Germinal center (tissue), 1 donor: ENCODE data around the gene CELSR3.

ENCODE experiments used
- DNase-seq: peaks from one replicate; pipeline ENCODE4 v3.0.0; 2012; ENCODE audit warnings: mixed read lengths, low spot score

Gene CELSR3

DNA sequence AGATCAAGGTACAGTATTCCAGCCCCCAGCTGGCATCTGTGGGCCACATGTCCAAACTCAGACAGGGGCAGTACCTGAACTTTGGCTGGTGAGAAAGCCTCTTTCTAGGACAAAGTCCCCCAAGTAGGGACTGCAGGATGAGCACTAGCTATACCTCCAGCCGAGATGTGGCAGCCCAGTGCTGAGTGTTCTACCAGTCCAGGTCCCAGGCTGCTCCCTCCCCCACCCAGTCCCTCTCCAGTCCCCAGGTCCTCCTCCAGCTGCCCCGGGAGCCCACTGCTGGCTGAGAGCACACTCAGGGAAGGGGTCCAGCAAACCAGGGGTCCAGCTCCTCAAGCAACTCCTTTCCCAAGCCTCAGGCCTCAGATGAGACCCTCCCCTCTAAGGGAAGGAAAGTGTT is 28.9 kb downstream of the CELSR3 start:
- DNase-seq = no peak

DNA sequence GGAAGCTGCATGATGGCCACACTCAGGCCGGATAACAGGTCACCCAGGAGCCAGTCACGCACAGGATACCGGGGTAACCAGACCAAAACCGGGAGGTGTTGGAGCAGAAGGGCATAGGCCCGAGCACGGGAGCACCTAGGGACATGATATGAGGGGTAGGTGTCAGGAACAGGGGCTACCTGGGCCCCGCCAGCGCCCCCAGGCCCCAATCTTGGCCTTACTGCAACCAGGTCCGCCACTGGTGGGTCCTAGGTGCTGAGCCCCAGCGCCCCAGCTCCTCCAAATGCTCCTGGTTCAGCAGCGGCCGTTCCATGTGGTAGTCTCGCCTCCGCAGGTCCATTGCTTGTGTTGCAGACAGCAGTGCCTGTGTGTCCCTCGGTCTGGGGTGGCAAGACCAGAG is 29.4 kb downstream of the CELSR3 start:
- DNase-seq = no peak

DNA sequence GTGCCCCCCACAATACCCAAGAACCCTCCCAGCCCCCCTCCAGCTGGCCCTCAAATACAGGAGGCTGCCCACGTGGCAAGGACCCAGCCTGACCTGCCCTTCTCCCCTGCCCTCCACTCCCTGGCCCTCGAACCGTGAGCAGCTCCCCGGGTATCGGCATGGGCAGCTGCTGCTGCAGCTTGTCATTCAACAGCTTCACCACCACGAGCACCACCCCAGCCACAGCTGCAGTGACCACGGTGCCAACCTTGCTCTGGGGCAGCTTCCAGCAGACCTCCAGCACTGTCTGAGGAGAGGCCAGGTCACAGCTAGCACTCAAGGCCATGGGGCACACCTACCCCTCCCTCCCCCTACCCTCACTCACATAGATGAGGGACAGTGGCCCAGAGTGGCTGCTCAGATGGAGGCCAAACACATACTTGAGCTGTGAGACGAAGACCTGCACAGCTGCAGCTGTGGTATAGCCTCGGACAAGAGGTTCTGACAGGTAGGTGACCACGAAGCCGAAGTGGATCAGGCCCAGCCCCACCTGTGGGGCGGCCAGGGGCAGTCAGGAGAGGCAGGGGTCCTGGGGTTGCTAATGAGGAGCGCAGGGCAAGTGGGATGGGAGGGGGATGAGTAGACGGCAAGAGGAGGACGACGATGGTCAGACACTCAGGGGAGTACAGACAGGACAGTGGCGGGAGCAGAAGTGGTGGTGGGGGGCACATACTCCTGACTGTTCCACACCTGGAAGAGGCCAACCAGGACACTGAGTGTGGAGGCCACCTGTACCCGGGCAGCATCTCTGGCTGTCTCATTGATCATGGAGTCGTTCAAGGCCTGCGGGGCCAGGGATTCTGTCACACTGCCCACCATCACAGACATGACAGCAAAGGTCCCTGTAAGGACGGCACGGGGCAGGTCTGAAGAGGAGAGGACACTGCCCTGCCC is 30.9 kb downstream of the CELSR3 start:
- no peak for DNase-seq

DNA sequence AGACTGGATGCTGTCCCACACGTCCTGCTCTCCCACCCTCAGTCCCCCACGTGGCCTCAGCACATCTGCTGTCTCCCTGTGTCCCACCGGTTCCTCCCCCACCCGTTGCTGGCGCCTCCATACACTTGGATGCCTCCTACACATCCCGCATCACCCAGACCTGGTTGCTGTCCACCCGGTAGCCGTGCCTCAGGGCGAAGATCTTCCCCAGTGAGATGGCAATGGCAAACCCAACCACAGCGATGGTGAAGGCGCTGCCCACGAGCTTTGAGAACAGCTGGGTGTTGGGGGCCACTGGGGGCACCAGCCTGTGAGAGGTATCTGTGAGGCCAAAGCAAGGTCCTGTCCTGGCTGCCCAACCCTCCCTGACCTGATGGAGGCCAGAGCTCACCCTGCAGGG is 31.9 kb downstream of the CELSR3 start:
- DNase-seq = no peak

DNA sequence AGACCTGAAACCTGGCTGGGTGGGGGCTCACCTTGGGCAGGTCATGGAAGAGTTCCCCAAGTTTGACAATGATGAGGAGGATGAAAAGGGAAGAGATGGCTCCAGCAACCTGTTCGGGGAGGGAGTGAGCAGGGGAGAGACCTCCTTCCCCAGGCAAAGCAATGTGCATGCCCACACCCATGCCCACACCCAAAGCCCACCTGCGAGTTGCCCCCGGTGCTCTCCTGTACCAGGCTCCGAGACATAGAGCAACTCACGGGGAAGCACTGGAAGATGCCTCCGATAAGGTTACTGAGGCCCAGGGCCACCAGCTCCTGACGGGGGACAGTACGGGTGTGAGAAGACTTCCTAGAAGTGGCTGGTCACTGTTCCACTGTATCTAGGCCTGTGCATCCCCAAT is 32.3 kb downstream of the CELSR3 start:
- DNase-seq = no peak

DNA sequence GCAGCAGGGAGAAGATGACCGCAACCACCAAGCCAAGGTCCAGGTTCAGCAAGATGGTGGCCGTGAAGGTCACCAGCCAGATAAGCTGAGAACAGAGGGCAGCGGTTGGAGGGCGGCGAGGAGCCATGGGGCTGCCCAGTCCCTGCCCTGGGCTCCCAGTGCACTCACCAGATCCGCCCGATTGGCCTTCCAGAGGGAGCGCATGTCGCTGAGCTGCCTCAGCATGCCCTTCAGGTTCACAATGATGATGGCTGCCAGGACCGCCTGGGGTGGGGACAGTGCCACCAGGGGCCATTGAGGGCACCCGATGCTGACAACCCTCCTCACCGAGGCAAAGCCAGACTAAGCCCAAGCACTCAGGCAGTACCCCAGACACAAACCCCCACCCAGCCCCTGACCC is 32.8 kb downstream of the CELSR3 start:
- DNase-seq = no peak

DNA sequence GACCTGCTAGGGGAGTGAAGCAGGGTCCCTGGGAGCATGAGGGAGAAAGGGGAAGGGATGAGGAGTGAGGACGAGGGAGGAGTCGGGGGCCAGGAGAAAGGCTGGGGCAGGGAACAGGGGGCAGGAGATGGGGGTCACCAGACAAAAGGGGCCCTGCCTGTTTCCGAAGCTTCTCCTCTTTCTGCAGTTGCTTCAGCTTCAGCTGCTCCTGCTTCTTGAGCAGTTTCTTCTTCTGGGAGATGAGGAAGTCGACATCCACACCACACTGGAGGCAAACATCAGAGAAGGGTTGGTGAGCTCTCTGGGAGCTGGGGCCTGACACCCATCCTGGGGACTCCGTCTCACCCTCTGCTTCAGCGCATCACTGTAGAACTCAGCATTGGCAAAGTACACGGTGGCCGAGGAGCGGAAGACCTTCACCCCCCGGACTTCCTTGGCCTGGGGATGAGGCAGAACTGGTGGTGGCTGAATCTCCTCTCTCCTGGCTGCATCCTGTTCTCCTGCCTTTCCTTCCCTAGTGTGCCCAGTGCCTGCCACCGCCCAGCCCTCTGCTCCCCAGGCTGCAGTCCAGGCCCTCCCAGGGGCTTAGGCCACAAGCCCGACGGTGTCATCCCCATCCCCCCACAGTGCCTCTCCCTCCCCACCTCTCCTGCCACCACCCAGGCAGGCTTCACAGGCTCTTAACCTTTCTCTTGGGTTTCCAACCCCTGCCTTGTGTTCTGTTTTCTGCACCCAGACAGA is 34.2 kb downstream of the CELSR3 start:
- DNase-seq = no peak

DNA sequence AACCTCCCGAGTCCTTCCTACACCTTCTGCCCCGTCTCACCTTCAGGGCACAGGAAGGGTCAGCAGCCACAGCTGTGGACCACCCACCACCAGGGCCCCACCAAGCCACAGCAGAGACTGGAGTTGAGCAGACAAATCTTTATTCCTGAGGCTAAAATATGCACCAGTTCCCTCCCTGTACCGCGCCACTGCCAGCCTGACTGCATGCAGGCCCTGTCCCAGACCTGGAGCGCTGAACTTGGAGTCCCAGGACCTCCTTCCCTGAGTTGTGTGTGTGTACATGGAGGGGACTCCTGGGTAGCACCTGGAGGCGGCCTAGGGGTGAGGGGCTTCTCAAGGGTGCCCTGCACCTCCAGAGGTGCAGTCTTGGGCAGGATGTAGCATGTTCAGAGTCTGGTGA is 37.1 kb downstream of the CELSR3 start:
- no peak for DNase-seq

DNA sequence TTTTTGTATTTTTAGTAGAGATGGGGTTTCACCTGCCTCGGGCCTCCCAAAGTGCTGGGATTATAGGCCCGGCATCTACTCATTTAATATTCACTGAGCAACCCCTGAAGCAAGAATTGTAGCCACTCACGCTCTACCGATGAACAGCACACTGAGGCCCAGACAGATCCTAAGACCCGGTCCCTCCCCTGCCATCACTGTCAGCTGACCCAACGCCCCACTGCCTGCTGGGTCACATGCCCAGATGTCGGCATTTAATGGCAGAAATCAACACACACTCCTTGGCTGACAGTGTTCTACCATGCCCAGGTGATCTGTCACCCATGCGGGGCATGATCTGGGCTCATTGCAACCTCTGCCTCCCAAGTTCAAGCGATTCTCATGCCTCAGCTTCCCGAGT is 37.9 kb downstream of the CELSR3 start:
- DNase-seq = no peak

DNA sequence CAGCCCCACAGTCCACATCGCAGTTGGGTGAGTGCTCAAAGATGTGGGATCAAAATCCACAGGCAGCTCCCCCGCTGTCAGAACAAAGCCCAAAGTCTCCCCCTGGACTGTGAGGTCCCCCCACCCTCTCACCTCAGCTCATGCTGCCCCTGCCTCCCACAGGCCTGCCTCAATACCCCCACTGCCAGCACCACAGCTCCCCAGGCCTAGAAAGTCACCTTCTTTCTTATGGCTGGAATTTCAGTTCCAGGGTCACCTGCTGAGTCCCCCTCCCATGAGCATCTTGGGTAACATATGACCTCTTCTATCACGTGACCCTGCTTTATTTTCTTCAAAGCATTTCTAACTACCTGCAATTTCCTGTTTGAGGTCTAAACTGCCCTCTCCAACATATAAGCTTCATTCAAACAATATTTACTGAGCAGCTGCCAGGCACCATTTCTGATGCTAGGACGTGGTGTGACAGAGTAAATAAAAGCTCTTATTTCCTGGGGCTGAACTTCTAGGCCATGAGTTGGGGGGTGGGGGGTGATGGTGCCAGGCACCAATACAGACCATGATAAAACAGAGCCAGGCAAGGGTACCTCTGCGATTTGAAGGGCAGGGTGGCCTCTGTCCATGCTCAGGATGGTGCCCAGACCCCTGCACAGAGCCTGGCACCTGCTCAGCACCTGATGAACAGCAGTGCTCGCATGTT is 38.7 kb downstream of the CELSR3 start:
- no peak for DNase-seq

DNA sequence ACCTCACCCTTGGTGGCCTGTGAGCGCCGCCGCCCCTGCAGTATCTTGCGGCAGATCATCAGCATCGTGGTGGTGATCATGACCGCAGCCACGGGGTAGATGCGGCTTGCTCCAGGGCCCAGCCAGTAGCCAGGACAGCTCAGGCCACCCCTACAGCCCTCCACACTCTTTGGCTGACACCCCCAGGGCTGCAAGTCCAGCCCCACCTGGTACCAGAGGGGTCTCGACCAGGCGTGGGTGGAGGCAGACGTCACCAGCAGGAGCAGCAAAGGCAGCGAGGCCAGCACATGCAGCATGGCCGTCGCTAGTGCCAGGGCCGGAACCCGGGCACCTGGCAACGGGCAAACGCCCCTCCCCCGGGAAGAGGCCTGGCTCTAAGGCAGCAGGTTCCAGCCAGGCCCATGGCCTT is 41.2 kb downstream of the CELSR3 start, which contains the start of gene TMEM89:
Gene TMEM89 (minus strand): TSS at position 309 of the 409 bp plus-strand sequence. CDS start 13 bp downstream, at position 296.
- DNase-seq = no peak

DNA sequence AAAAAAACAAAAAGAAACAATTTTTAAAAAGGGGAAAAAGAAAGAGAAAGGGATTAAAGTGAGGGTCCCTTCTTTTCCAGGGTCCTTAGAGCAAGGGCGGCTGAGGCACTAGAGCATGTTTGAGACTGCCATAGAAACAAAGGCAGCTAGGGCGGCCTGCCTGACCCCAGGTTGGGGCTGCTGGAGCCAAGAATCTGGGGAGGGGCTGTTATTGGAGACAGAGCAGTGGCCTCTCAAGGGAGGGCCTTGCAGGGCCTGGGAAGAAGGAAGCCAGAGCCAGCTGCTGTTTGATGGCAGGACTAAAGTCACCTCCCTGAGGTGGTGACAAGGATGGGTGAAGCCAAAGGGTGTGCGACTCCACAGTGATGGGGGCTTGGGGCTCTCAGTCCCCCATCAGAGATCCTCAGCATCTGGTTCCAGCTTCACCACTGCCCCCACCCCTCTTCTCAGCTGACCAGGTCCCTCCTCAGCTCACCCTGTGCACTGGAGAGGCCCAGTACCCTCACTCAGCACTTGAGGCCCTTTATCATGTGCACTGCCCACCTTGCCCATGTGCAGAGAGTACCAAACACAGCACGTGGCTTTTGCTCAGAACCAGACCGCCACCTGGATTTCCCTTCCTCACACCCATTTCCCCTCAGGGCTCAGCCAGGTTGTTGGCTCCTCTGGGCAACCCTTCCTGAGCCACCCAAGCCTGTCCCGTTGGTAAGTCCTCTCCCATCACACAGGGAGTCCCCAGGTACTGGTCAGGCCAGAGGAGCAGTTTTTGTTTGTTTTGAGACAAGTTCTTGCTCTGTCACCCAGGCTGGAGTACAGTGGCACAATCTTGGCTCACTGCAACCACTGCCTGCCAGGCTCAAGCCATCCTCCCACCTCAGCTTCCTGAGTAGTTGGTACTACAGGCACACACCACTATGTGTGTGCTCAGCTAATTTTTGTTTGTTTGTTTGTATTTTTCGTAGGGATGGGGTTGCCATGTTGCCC is 42.9 kb downstream of the CELSR3 start:
- no peak for DNase-seq

DNA sequence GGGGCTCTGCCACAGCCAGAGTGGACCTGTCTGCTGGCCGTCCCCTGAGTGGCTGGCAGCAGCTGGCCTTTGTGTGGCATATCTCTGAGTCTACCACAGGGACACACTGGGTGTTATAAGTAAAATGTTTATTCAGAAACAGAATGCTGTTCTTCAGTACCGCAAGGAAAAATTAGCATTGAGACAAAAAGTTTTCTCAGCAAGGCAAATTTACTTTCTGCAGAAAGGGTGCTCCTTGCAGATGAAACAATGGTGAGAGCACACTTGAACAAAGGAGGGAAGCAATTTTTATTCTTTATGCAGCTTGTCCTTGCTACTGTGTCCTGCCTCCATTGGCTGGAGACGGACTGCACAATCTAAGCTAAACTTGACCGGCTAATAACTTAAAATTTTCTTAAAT is 45.1 kb downstream of the CELSR3 start:
- no peak for DNase-seq

DNA sequence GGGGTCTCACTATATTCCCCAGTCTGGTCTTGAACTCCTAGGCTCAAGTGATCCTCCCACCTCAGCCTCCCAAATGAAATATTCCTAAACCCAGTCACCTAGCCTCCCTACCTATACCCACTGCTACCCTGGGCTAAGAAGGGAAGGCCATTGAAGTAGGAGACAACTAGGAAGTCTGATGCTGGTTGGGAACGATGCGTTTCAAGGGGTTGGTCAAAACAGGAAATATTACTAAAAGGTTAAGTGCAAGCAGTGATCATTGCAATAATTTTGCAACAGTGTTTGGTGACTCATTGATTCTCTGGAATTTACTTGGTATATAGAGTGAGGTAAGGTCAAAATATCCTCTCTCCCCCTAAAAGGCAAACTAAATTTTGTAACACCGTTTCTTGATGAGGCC is 48.6 kb downstream of the CELSR3 start:
- no peak for DNase-seq

DNA sequence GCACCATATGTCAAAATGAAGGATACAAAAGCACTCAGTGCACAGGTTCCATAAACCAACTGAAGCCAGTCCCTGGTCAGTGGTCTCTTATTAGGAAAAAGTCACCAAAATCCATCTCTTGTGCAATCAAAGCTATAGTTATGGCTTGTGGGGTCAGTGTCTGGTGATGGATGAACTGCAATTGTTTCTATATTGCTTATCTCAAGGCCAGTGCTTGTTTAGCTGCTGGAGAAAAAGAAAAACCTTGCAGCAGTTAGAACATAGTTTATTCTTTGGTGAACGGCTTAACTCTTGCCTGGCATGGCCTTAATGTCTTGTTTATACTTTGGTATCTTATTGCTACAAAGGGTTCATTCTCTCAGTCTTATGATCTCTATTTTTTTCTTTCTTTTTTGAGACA is 50.4 kb downstream of the CELSR3 start:
- DNase-seq = no peak

DNA sequence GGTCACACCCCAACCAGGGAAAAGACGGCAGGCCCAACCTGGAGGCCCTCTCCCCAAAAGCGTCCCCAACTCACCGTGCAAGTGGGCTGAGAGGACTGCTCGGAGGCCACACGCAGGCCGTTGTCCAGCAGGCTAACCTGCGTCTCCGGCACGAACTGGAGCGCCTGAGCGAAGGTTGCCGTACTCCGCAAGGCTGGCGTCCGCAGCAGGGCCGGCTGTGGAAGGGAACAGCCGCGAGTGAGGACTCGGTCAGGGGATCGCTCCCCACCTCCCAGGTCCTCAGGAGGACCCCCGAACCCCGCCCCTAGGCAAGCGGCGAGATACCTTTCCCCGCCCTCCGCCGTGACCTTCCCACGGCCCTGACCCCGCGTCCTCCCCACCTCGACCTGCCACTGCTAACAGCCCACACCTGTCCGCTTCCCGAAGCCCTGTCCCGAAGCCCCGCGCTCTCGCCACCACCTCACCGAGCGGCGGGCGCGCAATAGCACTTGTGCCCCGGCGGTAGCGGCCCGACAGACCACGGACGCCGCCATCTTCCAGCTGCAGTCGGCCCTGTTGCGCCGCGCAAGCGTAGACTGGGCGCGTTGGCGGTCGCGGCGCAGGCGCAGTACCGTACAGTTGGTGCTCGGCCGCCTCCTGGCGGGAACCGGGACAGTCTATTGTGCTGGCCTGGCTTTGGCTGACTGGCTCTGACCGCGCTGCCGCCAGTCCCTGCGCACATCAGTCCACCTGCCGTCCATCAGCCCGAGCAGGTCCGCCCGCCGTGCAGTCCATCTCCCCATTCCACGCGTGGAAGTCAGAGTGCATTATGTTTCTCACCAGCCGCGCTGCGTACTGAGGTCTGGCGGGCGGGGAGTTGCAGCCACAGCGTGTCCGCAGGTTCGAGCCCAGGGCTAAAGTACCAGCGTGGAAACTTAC is 53.3 kb downstream of the CELSR3 start, which contains the start of gene UQCRC1:
Gene UQCRC1 (minus strand): TSS at position 559 of the 918 bp plus-strand sequence. CDS start 26 bp downstream, at position 533.
- peak; percentile 95 for DNase-seq

DNA sequence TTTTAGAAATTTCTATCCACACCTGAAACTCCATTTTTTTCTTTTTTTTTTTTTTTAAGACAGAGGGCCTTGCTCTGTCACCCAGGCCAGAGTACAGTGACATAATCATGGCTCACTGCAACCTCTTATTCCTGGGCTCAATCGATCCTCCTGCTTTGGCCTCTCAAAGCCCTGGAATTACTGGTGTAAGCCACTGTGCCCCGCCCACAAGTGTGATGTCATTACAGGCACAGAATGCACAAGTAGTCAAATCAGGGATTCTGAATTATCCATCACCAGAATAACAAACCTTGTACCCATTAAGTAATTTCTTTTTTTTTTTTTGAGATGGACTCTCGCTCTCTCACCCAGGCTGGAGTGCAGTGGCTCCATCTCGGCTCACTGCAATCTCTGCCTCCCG is 55.2 kb downstream of the CELSR3 start:
- DNase-seq = no peak

DNA sequence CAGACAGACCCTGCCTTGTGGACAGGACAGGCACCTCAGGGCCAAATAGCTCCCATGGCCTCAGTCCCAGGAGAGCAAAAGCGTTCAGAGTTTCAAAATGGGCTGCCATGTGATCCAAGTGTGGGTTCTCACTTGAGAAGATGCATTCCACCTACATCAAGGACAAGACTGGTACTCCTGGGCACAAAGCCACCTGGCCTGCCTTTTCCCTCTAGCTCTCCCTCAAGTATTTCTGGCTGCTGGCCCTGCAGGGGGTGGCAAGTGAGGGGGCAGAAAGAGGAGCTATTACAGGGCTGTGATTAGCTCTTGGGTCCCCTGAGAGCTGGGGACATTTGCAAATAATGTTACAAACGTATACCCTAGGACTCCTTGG is 61.1 kb downstream of the CELSR3 start:
- DNase-seq = no peak

DNA sequence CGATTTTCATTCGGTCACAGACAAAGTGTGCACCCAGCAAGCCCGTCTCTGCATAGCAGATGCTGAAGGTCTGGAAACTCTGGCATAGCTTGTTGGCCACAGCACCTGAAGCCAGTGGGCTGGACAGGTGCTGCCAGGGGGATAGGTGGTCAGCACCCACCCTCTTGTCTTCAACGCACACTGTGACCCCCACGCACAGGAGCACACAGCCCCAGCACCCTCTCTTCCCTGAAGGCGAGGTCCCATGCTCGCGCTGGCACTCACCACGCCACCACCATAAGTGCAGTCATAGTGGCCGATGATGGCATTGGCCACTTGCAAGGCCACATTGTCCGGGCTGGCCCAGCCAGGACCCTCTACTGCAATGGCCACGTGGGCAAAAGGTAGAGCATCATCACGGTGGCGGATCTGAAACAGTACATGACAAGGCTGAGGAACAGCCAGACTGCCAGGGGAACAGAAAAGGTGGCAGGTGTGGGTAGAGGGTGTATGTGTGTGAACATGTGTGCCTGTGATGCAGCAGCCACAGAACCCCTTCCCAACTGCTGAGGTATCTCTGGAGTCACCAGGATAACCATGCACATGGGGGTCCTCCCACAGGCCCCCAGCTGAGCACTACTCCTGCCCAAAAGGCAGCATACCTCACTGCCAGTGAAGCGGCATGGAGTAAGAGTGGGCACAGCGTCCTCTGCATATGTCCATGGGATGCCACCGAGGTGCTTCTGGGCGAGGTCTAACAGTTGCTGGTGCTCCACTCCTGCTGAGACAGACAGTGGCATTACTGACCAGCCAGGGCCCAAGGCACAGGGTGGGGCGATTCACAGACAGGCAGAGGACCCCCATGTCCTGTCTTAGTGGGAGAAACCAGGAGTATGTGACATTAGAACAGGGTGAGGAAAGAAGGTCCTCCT is 61.7 kb downstream of the CELSR3 start:
- no peak for DNase-seq
